Vagina (tissue), 2 donors: Measurements from ENCODE around the gene PDIA3.
"Not testable (repeated sequence)": the region's sequence is repeated elsewhere in the genome, so short reads cannot be mapped to it uniquely, and the experiment has no call there.

Source experiments
- CTCF ChIP-seq, 3 experiments: fragments of 450-650 bp in 2 of 3; fragments of 200-600 bp in 1 of 3; sonication (generic) in 1 of 3; IDR thresholded peaks; one replicate each; pipeline ENCODE4 v1.5.1; 2017 to 2019; ENCODE audit warnings: antibody characterized with exemption in 3 of 3, mild to moderate bottlenecking in 2 of 3, moderate library complexity in 2 of 3
- POLR2AphosphoS5 ChIP-seq, 2 donors: sonication (generic); formaldehyde crosslinking; IDR thresholded peaks; one replicate each; pipeline ENCODE4 v1.9.0; 2017; ENCODE audit warnings: antibody characterized with exemption in 2 of 2, mild to moderate bottlenecking in 2 of 2, low read depth in 1 of 2; ENCODE audit not compliant: insufficient read depth in 1 of 2

GRCh38 chr15:43815064-43815463, 68.8 kb downstream of the PDIA3 start:
- TF ChIP-seq CTCF (IDR thresholded peaks at IDR 0.05); POLR2AphosphoS5 (IDR thresholded peaks at IDR 0.05; ENCODE audit: insufficient read depth in 1 of 2, low read depth in 1 of 2): not testable (repeated sequence)
